ENCODE data around the gene NLK.

GRCh38 chr17:28100936-28101335 is 58.5 kb downstream of the NLK start:
- TF ChIP-seq CTCF (IDR thresholded peaks at IDR 0.05; ENCODE audit: poor library complexity, severe bottlenecking) (no peak), EZH2 (IDR thresholded peaks at IDR 0.05; ENCODE audit: borderline replicate concordance, insufficient read depth, low read length, poor library complexity, severe bottlenecking) (no peak)

Measured in neural cell (in vitro differentiated cells).